Fibroblast of skin of abdomen (primary cell): ENCODE measurements around the gene FFAR4. TPM values are rescaled to one million over a fixed set of nuclear protein-coding genes. Genes with fewer than 3 reads are reported as not detected.
"Not testable (repeated sequence)": the region's sequence is repeated elsewhere in the genome, so short reads cannot be mapped to it uniquely, and the experiment has no call there.

ENCODE experiments used
- DNase-seq: peaks from one replicate; pipeline ENCODE4 v3.0.0-alpha.2; 2013
- polyA plus RNA-seq, 2 experiments: library from polyadenylated mRNA; unstranded; fragments of 120-200 nt; gene quantifications; one replicate each; pipeline ENCODE4 v1.2.1, GENCODE V29; 2013; ENCODE audit not compliant: insufficient read length in 2 of 2

Gene FFAR4
- not detected for polyA plus RNA-seq (2013, experiment 1 of 2; ENCODE audit: insufficient read length)
- polyA plus RNA-seq (2013, experiment 2 of 2; ENCODE audit: insufficient read length), result not detected

- no peak for DNase-seq
These were observed at the start of gene FFAR4 for GRCh38 chr10:93566435-93567276. TSS of gene FFAR4 (plus strand) at chr10:93566665. CDS start at chr10:93566721, 56 bp downstream.

GRCh38 chr10:93518531-93518930, 47.9 kb upstream of the FFAR4 start:
- no peak for DNase-seq

GRCh38 chr10:93535293-93535692, 31.2 kb upstream of the FFAR4 start:
- no peak for DNase-seq

GRCh38 chr10:93540871-93541270, 25.6 kb upstream of the FFAR4 start:
- not testable (repeated sequence) for DNase-seq

DNA sequence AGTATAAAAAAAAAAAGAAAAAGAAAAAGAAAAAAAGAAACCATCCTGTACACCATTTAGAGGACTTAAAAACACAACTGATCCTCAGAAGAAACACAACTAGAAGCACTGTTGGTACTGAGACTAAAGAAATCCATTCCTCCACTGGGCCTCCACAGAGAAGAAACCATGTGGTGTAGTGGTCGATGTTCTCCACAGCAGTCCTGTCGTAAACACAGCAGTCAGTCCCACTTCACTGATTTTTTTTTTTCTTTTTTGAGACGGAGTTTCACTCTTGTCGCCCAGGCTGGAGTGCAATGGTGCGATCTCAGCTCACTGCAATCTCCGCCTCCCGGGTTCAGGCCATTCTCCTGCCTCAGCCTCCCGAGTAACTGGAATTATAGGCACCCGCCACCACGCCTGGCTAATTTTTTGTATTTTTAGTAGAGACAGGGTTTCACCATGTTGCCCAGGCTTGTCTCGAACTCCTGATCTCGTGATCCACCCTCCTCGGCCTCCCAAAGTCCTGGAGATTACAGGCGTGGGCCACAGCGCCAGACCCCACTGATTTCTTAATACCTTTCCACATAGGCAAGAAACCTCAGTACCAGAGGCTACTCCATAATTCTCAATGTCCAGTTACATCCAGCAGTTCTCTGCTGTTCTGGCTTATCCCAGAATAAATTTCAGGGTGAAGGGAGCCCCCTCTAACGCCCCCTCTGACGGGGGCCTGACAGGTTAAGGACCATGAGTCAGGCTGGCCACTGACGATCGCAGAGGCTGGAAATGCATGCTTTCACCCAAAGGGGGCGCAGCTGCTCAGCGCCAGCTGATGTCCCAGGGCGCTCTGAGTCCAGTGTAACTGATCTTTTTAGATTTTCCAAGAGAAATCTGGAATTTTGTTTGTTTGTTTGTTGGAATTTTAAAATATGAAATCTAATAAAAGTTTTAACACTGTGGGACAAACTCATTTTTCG, 24.8 kb upstream of the FFAR4 start:
- DNase-seq, result peak; percentile 28

DNA sequence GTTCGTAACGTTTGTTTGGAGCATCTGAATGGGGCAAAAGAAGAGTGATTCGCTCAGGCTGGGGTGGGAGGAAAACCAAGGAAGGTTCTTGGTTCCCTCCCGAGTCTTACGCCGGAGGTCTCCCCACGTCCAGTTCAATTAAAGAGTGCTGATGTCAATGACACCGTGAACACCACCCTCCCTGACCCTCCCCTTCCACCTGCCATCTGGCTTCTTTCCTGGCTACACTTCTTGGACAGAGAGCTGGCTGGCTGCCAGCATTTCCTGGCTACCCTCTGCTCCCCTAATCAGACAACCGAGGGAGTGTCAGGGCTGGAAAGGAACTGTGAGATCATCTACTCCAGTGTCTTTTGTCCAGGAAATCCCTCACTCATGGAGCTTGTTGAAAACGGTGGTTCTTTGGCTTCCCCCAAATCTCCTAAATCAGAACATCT, 24.1 kb upstream of the FFAR4 start:
- DNase-seq, result peak; percentile 9

GRCh38 chr10:93546995-93547394, 19.5 kb upstream of the FFAR4 start:
- DNase-seq, result not testable (repeated sequence)

DNA sequence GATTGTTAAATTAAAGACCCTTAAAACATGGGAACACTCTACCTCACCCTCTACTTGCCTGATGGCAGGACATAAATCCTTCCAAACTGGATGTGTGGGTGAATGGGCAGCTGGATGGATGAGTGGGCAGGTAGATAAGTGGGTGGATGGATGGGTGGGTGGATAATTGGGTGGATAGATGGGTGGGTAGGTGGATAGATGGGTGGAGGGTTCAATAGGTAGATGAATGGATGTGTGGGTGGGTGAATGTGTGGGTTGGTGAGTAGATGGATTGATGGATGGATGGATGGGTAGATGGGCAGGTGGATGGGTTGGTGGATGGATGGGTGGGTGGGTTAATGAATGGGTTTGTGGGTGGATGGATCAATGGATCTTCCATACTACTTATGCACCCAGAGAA, 18.9 kb upstream of the FFAR4 start:
- DNase-seq, result no peak

- DNase-seq, result peak; percentile 31
These were observed 17.9 kb upstream of the FFAR4 start for GRCh38 chr10:93548376-93549071.

DNA sequence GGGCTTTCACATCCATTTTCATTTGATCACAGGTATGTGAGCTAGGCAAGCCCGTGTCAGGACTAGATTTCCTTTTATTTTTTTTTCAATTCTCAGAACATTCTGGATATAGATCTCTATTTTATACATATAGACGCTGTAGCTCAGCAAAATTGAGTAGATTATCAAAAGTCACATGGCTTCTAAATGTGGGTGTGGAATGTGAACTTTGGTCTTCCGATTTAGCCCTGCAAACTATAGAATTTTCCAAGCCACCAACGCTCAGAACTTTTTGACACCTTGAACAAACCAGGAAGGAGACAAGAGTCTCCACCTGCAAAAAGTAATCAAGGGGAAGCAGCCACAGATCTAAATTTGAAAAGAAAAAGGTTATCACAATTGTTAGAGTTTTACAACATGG, 15.9 kb upstream of the FFAR4 start:
- DNase-seq, result no peak

GRCh38 chr10:93552780-93553179, 13.7 kb upstream of the FFAR4 start:
- DNase-seq, result no peak

- peak; percentile 7 for DNase-seq
These were observed 12.8 kb upstream of the FFAR4 start for GRCh38 chr10:93553482-93554315.

DNA sequence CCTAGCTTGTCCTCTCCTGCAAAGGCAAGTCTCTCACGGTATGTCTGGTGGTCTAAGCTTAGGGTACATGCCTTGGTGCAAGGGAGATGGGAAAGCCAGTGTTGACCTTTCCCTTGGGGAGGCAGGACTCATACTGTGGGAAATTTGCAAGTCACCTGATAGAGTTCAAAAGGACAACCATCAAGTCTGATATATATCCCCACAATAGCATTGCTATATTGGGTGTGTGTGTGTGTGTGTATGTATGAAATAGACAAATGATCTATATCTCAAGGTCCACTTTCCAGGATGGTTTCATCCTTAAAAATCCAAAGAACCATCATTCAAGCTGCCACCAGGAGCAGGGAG, 12.2 kb upstream of the FFAR4 start:
- DNase-seq, result no peak

DNA sequence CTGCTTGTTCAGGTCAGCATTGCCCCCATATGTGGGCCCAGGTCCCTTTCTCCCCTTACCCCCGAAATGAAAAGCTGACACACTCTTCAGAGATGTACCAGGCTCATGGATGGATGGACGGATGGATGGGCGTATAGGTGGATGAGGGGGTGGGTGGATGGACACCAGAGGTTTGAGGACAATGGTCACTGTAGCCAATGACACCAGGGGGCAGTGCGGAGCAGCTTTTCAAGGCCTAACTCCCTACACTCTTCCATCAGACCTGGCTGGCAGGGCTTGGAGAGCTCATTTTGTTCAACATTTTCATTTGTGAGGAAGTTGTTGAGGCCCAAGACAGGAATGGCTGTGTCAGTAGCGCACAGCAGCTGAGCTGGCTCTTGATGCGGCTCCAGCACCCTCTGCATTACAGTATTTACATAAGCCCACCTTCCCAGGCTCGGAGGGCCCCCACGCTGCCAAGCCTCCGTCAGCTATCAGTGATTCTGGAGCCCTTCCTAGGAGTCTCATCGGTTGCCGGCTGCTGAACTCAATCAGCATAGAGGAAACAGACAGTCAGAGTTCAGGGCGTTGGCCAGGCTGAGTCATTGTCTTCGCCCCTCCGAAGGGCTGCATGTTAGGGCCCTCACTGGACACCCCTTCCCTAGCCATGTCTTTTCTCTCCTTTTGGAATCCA, 11.6 kb upstream of the FFAR4 start:
- DNase-seq, result peak; percentile 47

DNA sequence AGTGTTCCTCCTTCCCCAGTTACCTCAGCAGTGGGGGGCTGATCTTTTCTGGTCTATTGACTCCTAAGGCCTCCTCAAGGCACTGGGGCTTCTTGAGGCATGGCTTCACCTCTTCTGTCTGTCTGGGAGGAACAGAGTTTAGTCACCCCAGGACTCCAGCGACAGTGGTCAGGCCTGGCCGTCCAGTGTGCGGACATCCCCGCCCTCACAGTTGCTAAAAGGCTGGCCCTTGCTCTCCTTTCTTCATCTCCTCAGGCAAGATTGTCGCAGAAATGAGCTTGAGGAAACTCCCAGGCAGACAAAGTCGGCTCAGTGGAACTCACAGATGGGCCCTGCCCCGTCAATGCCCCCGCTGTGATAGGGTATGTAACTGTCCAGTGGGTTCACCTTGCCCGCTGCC, 7.0 kb upstream of the FFAR4 start:
- DNase-seq, result no peak

DNA sequence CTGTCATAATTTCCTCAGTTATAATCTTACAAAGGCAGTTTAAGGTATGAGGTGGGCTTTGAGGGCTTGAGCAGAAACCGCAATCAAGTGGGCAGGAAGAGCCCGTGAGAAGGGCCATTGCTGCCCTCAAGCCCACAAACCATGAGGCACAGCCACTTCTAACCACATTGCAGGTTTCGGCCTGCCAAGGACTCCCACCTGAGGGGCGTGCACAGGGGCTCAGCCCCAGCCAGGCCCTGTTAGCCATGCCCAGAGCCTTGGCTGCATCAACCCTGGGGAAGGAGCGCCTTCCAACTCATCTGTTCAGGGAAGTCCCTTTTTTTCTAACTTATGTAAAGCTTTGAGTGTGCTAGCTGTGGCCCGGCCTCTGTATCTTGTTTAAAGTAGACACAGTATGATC, 5.9 kb upstream of the FFAR4 start:
- DNase-seq, result no peak

- DNase-seq, result no peak
These were observed 1.0 kb upstream of the FFAR4 start for GRCh38 chr10:93565446-93565845.

- DNase-seq, result no peak
These were observed 1.0 kb downstream of the FFAR4 start for GRCh38 chr10:93567277-93568104.

DNA sequence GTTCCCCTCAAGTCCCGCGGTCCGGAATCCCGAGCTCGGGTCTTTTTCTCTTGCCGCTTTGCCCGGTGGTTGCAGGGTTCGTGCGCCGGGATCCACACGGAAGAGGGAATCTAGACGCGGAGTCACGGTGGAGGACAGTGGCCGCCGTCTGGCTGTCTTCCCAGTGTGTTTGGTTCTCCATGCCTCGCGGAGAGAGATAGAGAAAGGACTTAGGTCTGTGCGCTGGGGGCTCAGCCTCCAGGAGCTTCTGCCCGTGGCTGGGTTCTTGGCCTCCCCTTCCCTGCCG, 1.6 kb downstream of the FFAR4 start:
- DNase-seq, result no peak

DNA sequence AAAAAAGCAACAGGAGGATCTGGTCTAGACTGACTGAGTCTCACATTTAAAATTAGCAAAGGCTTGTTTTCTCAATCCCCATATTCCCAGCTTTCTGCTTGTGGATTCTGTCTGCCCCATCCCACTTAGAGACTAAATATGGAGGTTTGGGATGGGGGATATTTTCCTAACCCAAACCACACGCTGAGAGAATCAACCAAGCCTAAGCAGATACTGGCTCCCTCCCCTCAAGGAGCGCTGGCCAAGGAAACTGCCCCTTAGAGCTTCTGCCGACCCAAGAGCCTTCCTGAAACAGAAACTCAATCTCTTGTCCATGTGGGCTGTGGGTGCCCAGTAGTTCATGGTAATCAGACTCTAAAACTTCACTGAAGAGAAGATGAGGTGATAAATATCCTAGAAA, 3.9 kb downstream of the FFAR4 start:
- no peak for DNase-seq
